ENCODE data around the gene EID3. TPM values are rescaled to one million over a fixed set of nuclear protein-coding genes. Genes with fewer than 3 reads are reported as not detected.
"Not testable (repeated sequence)": the region's sequence is repeated elsewhere in the genome, so short reads cannot be mapped to it uniquely, and the experiment has no call there.

EID3 gene
- total RNA-seq: 8.6 TPM

DNA sequence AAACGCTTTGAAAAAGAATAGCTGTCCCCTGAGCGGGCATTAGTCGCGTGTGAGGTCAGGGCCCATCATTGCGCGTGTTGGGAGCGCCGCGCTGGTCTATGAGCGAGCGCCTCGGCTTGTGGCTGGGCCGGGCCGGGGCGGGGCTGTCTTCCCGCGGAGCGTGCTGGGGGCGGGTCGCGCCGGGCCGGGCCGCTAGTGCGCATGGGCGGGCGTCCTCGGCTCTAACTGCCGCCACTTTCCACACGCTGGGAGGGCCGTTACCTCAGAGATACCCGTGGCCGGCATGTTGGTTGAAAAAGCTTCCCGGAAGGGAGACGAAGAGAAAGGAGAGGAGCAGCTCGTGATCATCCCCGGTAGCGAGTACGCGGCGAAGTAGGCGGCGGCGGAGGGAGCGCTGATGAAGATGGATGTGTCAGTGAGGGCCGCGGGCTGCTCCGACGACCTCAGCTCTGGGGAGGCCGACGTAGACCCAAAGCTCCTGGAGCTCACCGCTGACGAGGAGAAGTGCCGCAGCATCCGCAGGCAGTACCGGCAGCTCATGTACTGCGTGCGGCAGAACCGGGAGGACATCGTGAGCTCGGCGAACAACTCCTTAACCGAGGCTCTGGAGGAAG lies at the start of gene EID3:
Gene EID3 (plus strand): TSS at position 202 of the 614 bp plus-strand sequence. CDS start 196 bp downstream, at position 398.
- peak; percentile 71 for DNase-seq

GRCh38 chr12:104257913-104258472 lies 45.5 kb upstream of the EID3 start:
- DNase-seq: no peak

DNA sequence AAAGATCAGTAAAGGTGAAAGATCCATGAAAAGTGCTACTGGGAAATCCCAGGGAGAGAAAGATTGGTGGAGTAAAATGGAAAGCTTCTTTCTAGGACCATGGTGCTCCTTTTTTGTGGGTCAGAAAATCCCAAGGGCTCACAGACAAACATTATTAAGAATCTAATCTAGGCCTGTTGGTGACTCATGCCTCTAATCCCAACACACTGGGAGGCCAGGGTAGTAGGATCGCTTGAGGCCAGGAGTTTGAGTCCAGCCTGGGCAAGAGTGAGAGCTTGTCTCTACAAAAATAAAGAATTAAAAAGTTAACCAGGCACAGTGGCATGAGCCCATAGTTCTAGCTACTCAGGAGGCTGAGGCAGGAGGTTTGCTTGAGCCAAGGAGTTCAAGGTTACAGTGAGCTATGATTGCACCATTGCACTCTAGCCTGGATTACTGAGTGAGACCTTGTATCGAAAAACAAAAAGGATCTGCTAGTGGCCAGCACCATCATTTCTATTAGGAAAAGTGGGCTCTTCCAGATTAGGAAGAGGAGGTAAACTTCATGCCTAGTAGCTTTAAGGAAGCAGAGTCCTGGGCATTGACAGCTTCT lies 45.0 kb upstream of the EID3 start:
- DNase-seq: no peak

GRCh38 chr12:104263026-104263425 lies 40.5 kb upstream of the EID3 start:
- no peak for DNase-seq

DNA sequence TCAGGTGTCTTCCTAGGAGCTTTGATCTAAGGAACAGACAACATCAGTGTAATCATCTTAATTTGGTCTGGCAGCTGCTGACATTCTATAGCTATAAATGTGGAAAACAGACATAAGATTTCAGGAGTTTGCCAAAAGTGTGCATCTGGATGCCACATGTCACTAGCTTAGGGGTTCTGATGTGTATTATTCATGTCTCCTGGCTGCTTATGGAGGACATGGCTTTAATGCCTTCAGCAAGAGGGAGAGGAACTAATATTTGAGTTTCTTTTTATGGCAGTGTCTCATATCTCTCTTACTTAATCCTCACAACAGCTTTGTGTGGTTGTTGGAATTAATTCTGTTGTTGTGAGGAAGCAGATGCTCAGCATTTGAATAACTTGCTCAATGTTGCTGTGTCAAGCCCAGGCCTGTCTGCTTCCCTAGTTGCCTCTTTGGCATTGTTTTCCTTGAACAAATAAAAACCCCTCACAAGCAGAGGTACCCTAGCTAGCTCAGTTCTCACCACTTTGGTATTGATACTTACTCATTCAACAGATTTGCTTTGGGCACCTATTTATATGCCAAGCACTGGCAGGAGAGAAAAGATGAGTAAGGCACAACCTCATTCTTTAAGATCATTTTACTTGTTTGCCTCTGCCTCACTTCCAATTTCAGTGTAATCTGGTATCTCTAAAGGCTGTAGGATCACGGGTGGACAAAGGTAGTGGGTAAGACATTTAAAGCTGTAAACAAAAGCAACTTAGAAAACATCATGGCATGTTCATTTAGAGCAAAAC lies 39.8 kb upstream of the EID3 start:
- peak; percentile 93 for DNase-seq

- not testable (repeated sequence) for DNase-seq
These were observed 38.1 kb upstream of the EID3 start for GRCh38 chr12:104265436-104265835.

GRCh38 chr12:104272938-104273337 lies 30.6 kb upstream of the EID3 start:
- DNase-seq: no peak

DNA sequence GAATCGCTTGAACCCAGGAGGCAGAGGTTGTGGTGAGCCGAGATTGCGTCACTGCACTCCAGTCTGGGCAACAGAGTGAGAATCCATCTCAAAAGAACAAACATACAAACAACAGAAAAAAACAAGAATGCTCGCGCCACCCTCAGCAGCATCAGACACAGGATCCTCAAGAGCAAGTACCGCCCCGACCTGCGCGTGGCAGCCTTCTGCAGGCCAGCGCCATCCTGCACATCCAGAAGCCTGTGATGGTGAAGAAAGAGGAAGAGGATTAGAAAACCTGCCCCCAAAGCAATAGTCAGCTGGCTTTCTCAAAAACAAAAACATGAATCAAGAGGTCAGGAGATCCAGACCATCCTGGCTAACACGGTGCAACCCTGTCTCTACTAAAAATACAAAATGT lies 30.0 kb upstream of the EID3 start:
- DNase-seq: no peak

GRCh38 chr12:104274811-104275210 lies 28.7 kb upstream of the EID3 start:
- DNase-seq: no peak

DNA sequence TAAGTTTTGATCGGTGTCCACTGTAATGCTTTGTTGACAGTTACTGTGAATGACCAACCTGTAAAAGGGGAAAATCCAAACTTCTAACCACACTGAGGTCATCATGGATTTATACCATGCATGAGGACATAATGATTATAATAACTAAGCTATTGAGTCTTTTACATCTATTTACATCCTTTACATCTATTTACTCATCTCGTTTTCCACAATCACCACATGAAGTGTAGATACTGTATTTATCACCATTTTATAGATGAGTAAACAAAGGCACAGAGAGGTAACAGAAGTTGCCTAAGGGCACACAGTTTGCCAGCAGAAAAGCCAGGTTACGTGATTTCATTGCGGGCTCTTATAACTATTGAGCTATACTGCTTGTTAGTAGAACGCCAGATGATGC lies 27.9 kb upstream of the EID3 start:
- DNase-seq: no peak

GRCh38 chr12:104276273-104277131 lies 27.0 kb upstream of the EID3 start:
- no peak for DNase-seq

DNA sequence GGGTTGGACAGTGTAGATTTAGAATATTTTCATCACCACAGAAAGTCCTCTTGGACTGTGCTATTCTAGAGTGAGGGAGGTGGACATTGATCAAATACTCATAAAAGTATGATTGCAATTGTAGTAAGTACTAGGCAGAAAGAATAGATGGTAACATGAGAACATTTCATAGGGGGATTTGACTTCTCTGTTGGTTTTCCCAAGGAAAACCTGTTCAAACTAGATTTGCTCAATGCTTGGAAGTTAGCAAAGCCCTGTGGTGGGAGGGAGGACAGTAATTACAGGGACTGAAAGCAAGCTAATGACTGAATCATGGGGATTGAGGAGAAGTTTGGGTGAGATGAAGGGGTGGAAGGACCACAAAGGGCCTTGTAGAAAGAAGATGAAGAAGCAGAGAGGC lies 24.4 kb upstream of the EID3 start:
- DNase-seq: no peak

GRCh38 chr12:104280111-104280510 lies 23.4 kb upstream of the EID3 start:
- no peak for DNase-seq

DNA sequence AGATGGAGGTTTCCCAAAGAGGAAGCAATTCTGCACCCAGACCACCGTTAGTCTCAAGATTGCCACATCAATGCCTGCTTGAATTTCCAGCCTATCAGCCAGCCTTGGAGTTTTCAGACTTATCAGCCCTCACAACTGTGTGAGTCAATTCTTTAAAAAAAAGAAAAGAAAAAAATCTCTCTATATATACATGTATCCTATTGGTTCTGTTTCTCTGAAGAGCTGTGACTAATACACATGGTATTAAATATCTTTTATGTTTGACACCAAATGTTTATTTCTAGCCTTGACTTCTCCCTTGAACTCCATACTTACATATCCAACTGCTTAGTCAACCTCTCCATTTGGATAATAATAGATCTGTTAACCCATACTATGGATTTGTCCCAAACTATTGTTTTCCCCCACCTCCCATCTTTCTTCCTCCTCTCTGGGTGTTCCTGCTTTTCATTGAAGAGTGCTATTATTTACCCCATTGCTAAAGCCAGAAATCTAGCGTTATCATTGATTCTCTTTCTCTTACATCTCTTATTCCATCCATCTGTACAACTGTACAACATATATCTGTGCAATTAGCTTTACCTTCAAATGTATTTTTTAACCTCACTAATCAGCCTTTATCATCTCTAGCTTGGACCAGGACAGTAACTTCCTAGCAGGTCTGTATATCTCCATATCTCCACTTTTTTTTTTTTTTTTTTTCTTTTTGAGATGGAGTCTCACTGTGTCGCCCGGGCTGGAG lies 22.7 kb upstream of the EID3 start:
- no peak for DNase-seq

DNA sequence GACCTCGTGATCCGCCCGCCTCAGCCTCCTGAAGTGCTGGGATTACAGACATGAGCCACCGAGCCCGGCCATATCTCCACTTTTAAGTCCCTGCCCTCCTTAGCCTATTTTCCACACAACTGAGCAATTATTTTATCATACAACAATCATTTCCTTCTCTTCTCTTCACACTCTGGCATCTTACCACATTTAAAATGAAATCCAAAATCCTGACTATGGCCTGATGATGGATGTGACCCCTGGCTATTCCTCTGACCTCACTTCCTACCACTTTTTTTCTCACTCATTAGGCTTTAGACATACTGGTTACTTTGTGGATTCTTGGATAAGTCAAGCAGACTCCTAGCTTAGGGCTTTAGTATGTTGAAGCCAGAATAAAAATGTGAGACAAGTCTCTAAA lies 21.9 kb upstream of the EID3 start:
- DNase-seq: no peak

DNA sequence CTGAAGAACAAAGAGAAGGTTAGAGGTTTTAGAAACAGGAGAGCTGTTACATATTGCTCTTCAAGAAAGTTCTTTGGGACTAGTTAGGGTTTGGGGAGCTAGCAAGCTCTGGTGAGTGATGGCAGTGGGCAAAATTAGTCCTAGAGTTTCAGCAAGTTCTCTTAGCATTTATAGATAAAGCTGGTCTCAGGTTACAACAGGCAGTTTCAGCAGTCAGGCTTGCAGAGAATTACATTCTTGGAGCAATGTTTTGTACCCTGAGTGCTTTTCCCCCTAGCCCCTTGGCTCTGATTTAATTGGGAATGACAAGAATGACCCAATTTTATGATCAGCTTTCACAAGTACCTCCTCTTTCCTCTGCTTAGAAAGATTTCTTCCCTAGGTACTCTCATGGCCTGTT lies 21.4 kb upstream of the EID3 start:
- DNase-seq: no peak

DNA sequence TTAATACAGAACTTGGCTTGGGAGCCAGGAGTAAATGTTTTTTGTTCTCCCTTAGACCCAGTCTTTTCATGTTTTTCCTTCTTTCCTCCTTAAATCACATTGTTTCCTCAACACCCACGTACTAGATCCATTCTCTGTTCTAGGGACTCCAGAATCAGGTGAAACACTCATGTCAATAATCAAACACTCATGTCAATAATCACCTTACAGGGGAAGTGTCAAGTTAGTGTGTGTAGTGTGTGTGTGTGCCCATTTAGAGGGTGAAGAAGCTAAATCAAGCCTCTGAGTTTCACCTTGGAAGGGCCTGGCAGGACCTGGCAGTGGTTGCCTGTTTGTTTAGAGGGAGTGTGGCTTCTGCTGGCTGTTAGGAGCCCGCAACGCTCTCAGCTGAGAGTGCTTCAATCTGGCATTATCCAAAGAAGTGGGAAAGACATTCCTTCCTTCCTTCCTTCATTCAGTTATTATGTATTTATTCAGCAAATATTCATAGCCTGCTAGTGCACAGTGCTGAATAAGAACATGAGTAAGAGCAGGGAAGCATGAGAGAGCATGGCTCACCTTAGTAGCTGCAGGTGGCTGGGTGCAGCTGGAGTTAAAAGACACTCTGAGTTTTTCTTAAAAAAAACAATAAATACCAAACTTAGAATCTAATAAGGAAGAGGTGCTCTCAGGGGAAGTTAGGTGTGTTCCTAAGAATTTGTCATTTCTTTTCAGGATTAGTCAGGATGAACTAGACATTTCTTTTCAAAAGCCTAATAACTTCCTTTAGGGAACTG lies 17.6 kb upstream of the EID3 start:
- no peak for DNase-seq

GRCh38 chr12:104286516-104287482 lies 16.7 kb upstream of the EID3 start:
- DNase-seq: peak; percentile 92

GRCh38 chr12:104288635-104289274 lies 14.8 kb upstream of the EID3 start:
- DNase-seq: peak; percentile 75

Data from skin of body (tissue), 2 donors.